HG02884 (cell line): ENCODE results near the gene ARL14EP.

Experiments
- ATAC-seq: cut with Tn5 transposase; IDR thresholded peaks from one replicate; pipeline ENCODE4 v1.9.1; 2021; ENCODE audit warnings: mild to moderate bottlenecking, moderate library complexity; ENCODE audit not compliant: unreplicated experiment

The ARL14EP gene

DNA sequence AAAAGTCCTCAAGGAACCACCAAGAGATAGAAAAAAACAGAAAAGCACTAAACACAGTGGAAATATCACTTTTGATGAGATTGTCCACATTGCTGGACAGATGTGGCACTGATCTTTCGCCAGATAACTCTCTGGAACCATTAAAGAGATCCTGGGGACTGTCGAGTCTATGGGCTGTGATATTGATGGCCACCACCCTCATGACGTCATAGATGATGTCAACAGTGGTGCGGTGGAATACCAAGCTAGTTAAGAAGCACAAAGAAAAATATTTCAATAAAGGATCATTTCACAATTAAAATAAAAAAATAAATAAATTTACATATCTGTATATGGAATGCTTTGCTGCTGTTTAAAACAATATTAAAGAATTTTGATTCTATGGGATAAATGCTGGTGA, 45.5 kb downstream of the ARL14EP start:
- no peak for ATAC-seq

DNA sequence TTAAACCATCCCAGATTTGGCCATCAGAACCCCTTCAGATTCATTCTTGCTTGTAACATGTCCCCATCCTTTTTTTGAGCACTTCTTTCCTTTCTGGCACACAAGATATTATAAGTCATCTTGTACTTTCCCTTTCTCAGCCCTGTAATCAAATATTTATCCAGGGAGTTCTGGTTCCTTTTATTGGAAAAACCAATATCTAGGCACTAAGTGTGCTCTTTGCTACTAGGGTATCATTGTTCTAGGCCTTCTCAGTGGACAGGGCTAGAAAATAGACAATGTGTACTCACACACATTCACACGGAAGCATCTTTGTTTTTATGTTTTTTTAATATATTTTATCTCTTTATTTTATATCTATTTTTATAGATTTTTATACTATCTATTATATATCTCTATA, 47.3 kb downstream of the ARL14EP start:
- no peak for ATAC-seq

DNA sequence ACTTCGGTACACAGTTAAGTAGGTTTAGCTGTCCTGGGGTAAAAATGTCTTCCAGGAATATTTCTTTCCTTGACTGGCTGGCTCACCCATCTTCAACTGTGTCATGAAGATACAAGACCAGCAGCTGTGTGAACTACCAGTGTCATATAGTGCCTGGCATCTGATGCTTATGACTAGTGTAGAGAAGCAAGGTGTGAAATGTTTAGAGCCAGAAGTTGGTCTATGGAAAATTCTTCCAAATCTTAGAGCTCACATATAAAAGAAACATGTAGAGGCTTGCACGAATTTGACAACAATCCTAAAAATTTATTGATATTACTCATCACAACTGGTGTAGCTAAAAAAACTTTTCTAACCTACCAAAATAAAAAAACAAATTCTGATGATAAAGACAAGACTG, 54.4 kb downstream of the ARL14EP start:
- ATAC-seq: no peak

DNA sequence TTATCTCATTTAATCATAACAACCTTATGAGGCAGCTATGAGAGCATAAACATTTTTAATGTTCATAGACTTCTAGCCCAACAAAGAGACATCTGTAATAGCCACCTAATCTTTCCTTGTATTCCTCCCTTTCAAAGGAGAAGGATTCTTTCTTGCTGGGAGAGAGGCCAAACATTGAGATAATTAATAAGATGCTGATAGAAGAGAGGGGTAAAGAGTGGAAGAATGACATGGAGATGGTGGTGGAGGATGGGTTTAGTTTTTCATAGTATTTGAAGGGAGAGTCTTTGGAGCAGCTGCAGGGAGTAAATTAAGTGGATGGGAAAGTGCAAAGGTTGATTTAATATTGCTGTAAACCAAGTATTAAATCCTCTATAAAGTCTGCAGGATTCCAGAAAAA, 57.9 kb downstream of the ARL14EP start:
- ATAC-seq: no peak

DNA sequence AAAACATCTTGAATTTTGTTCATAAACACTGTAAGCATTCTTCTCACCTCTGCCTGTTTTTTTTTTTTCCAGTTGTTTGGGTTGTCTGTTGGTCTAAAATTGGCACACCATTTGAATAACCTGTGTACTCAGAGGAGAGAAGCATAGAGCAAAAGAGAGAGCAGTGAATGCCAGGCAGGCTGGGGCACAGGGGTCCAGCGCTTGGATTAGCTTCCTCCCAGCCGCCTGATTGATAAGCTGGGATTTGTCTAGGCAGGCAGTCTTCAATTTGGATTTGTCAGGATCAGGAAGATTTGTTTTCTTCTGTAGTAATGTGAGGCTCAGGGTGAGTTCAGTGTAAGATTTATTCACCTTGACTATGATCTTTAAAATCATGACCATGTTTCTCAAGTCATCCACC, 59.0 kb downstream of the ARL14EP start:
- no peak for ATAC-seq
